ENCODE data around the gene CDH13. TPM values are rescaled to one million over a fixed set of nuclear protein-coding genes. Genes with fewer than 3 reads are reported as not detected.

CDH13 gene
- total and polyA plus RNA-seq, 2 experiments from 2014 or later, result 2.9 to 4.8 TPM

- DNase-seq (ENCODE audit: low read depth in 1 of 2, low spot score in 1 of 2), result no peak
- TF ChIP-seq CTCF (IDR thresholded peaks at IDR 0.05; ENCODE audit: low read depth, low read length), result no peak
- H3K4me1 ChIP-seq (ENCODE audit: low read depth), result no peaks in the 10 kb centered on the region
- H3K9me3 ChIP-seq (ENCODE audit: low read depth), result no peaks in the 10 kb centered on the region
- no peaks in the 10 kb centered on the region for H3K27me3 ChIP-seq
- H3K4me3 ChIP-seq, result no peak overlapping the region
- H3K27ac ChIP-seq, result no peak overlapping the region
- H3K36me3 ChIP-seq, result no peaks in the 10 kb centered on the region
Observed at GRCh38 chr16:83443972-83444371, 817.2 kb downstream of the CDH13 start.

DNA sequence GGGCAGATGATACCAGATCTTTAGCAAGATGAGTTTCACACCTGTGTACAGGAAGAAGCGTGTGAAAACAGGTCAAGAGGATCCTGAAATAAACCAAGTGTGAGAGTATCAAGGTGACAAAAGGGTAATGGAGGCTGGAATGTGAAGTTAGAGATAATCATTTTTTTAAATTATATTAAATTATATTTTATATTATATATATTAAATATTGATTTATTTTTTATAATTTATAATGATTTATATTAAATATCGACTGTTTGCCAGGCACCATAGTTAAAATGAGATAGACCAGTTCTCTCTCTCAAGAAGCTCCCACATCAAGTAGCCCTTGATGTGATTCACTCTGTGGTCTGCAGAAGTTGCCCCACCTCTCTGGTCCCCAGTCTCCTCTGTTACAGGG lies 820.8 kb downstream of the CDH13 start:
- no peak for TF ChIP-seq CTCF (IDR thresholded peaks at IDR 0.05; ENCODE audit: low read depth, low read length)
- Histone ChIP-seq H3K9me3 (ENCODE audit: low read depth) (no peaks in the 10 kb centered on the region), H3K27me3 (no peaks in the 10 kb centered on the region), H3K27ac (no peak overlapping the region), H3K4me1 (ENCODE audit: low read depth) (no peaks in the 10 kb centered on the region), H3K4me3 (no peak overlapping the region), H3K36me3 (no peaks in the 10 kb centered on the region)
- no peak for DNase-seq (ENCODE audit: low read depth in 1 of 2, low spot score in 1 of 2)

DNA sequence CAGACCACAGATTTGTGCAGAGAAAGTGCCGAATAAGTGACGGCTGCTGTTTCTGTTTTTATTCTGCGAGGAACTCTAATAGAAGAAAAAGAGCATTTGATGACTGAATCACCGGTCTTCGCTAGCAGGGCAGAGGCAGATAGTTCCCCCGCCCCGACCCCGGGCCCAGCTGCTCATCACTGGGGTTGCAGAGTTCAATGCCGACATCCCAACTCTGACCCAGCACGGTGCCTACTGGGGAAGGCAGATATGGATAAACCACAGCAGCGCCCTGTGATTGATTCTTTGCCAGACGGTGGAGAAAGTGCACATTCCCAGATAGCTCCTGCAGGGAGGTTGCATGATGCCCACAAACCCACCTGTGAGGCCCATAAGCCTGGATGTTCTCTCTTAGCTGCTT lies 823.1 kb downstream of the CDH13 start:
- DNase-seq (ENCODE audit: low read depth in 1 of 2, low spot score in 1 of 2), result no peak
- Histone ChIP-seq H3K9me3 (ENCODE audit: low read depth) (no peaks in the 10 kb centered on the region), H3K27ac (no peak overlapping the region), H3K4me1 (ENCODE audit: low read depth) (no peaks in the 10 kb centered on the region), H3K36me3 (no peaks in the 10 kb centered on the region), H3K27me3 (no peaks in the 10 kb centered on the region), H3K4me3 (no peak overlapping the region)
- TF ChIP-seq CTCF (IDR thresholded peaks at IDR 0.05; ENCODE audit: low read depth, low read length), result no peak

DNA sequence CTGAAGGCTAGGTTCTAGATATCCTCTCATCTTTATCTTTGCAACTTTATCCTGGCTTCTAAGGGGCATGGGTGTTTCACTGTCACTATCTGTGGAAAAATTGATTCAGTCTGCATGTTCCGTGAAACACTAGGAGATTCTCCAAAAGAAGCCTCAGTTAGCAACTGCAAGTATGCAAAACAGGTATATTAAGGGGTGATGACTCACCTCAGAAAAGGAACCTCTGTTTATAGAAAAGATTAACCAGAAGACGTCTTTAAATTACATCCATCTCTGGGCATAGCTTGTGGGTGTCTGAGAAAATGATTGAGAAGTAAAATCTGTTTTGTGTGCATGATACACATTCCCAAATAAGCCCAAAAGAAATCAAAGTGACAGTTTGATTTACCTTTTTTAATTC lies 827.2 kb downstream of the CDH13 start:
- no peaks in the 10 kb centered on the region for H3K9me3 ChIP-seq (ENCODE audit: low read depth)
- no peak for DNase-seq (ENCODE audit: low read depth in 1 of 2, low spot score in 1 of 2)
- no peaks in the 10 kb centered on the region for H3K36me3 ChIP-seq
- no peak overlapping the region for H3K4me3 ChIP-seq
- TF ChIP-seq CTCF (IDR thresholded peaks at IDR 0.05; ENCODE audit: low read depth, low read length), result no peak
- H3K4me1 ChIP-seq (ENCODE audit: low read depth), result no peaks in the 10 kb centered on the region
- no peak overlapping the region for H3K27ac ChIP-seq
- H3K27me3 ChIP-seq, result peaks cover 8% of the 10 kb centered on the region

DNA sequence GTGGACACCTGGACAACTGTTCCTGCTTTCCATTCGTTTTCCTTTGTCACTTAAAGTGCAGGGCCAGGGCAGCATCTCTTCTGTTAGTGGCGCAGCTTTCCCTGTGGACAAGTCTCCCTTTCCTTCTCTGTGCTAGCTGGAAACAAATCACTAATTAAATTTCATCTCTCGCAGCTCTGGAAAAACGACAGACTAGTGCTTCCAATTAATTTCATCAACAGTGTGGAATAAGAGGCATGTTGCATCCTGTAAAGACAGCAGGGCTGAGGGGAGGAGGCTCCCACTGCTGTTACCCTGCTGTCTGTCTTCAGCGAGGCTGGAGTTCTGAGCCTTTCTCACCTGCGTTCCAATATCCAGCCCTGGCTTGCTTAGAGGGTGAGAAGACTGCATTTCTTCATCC lies 828.9 kb downstream of the CDH13 start:
- no peak for TF ChIP-seq CTCF (IDR thresholded peaks at IDR 0.05; ENCODE audit: low read depth, low read length)
- no peaks in the 10 kb centered on the region for H3K4me1 ChIP-seq (ENCODE audit: low read depth)
- DNase-seq (ENCODE audit: low read depth in 1 of 2, low spot score in 1 of 2), result no peak
- no peak overlapping the region for H3K27ac ChIP-seq
- no peaks in the 10 kb centered on the region for H3K36me3 ChIP-seq
- no peak overlapping the region for H3K4me3 ChIP-seq
- H3K27me3 ChIP-seq, result peaks cover 8% of the 10 kb centered on the region
- no peaks in the 10 kb centered on the region for H3K9me3 ChIP-seq (ENCODE audit: low read depth)

- TF ChIP-seq CTCF (IDR thresholded peaks at IDR 0.05; ENCODE audit: low read depth, low read length), result no peak
- Histone ChIP-seq H3K27ac (no peak overlapping the region), H3K4me1 (ENCODE audit: low read depth) (no peaks in the 10 kb centered on the region), H3K36me3 (no peaks in the 10 kb centered on the region), H3K9me3 (ENCODE audit: low read depth) (no peaks in the 10 kb centered on the region), H3K4me3 (no peak overlapping the region), H3K27me3 (peaks cover 13% of the 10 kb centered on the region)
- no peak for DNase-seq (ENCODE audit: low read depth in 1 of 2, low spot score in 1 of 2)
Observed at GRCh38 chr16:83456934-83457333, 830.2 kb downstream of the CDH13 start.

Data from cardiac muscle cell (in vitro differentiated cells and primary cell).